HG02642 (cell line): ENCODE measurements around the gene PIK3C3.

Experiments used
- ATAC-seq: cut with Tn5 transposase; IDR thresholded peaks from one replicate; pipeline ENCODE4 v1.9.1; 2021; ENCODE audit warnings: mild to moderate bottlenecking; ENCODE audit not compliant: unreplicated experiment, poor library complexity

PIK3C3 gene

GRCh38 chr18:41959045-41959444, 4.0 kb downstream of the PIK3C3 start:
- ATAC-seq, result no peak

DNA sequence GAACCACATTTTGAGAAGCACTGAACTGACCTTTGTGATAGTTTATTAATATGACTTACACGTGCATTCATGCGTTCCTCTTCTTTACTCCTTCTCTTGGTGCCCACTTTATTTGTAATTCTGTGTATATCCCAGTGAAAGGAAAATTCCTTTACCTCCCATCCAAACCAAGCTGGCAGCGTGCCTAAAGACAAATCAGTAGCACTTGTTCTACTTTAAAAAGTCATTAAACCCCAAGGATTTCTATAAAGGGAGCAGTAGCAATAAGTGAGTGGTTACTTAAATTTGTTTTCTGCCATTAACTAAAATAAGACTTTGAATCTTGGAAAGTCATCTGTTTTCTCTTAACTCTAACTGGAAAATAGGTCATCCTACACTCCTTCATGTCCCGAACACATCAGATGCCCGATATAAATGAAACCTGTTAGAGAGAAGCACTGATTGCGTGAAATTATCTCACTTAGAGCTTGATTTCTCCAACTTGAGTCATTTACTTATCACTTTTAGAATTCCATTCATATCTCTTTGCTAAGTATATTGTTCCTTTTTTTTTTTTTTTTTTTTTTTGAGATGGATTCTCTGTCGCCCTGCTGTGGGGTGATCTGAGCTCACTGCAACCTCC, 10.7 kb downstream of the PIK3C3 start:
- no peak for ATAC-seq

GRCh38 chr18:41966943-41967342, 11.9 kb downstream of the PIK3C3 start:
- ATAC-seq, result no peak

- no peak for ATAC-seq
These were observed 12.6 kb downstream of the PIK3C3 start for GRCh38 chr18:41967680-41968079.

GRCh38 chr18:41969881-41970280, 14.8 kb downstream of the PIK3C3 start:
- ATAC-seq, result no peak

GRCh38 chr18:41972067-41972925, 17.3 kb downstream of the PIK3C3 start:
- peak; percentile 40 for ATAC-seq

- no peak for ATAC-seq
These were observed 18.9 kb downstream of the PIK3C3 start for GRCh38 chr18:41973983-41974382.

DNA sequence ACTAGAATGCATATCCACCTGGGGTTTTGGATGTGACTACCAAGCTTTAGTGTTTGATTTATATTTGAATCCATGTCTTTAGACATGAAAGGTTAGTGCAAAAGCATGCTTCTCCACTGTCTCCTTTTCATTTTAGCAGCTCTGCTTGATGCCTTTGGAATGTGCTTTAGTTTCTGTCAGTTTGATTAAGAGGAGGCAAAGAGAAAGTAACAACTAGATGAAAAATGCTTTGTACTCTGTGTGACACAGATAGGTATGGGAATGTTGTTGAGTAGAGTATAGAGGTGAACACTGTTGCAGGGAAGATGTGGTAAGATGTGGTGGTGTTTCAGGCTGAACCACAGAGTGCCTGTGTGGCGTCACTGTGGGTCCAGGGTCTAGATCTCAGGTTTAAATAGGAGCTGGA, 19.8 kb downstream of the PIK3C3 start:
- ATAC-seq, result peak; percentile 36

DNA sequence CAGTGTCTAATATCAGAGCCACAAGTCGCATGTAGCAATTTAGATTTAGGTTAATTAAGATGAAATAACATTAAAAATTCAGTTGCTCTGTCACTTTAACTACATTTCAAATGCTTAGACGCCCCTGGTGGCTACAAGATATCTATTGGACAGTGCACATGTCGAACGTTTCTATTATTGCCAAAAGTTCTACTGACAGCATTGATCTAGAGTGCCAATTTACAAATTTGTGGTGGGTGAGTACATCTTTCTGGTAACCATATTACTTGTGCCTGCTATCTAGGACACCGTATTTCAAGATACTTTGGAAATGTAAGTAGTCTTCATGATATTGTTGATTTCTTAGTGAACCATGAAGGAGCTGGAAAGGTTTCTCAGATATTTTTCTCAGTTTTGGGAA, 20.2 kb downstream of the PIK3C3 start:
- no peak for ATAC-seq

- no peak for ATAC-seq
These were observed 22.2 kb downstream of the PIK3C3 start for GRCh38 chr18:41977233-41977632.

DNA sequence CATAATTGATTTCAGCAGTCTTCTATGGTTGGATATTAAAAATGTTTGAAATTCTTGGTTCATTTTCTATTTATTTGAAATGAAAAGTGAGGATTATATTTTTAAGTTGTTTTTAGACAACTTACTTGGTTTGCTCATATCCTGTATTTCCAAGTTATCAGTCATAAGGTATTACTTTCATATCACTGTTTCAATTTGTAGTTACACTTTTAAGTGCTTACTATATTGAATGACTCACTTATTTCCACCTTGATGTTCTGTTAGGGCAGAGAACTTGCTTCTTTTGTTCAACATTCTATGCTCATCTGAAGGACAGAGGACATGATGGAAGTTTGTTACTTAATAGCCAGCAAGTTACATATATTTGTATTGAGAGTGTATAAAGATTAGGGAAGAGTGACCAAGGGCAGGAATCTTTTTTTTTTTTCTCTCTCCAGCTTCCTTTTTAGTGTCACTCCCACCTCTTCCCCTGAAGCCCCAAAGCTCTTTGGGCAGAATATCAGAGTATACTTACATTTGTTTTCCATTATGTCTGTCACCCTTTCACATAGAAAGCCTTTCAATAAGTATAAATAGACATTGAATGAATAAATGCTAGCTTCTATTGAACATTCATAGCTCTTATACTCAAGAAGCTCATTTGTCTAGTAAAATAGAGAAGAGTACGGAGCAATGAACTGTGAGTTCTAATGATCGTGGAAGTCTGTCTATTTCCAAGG, 28.1 kb downstream of the PIK3C3 start:
- ATAC-seq, result peak; percentile 90

- ATAC-seq, result no peak
These were observed 30.9 kb downstream of the PIK3C3 start for GRCh38 chr18:41985914-41986313.

GRCh38 chr18:41989508-41989907, 34.5 kb downstream of the PIK3C3 start:
- ATAC-seq, result no peak

DNA sequence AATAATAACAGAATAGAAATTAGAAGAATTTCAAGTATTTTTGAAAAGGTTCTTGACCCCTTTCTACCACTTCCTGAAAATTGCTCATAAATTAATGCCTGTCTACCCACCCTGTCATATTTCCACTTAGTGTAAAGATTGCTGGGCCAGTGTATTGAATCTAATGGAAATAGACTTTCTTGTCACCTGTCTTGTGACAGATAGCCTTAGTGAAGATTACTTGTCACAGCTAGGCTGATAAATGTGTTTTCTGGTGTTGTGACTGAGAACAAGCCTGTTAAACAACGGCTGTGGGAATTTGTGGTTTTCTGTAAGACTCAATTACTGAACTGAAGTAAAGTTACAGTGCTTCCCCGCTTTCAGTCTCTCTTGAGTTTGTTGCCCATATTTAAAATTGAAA, 37.0 kb downstream of the PIK3C3 start:
- ATAC-seq, result peak; percentile 61

- ATAC-seq, result no peak
These were observed 37.7 kb downstream of the PIK3C3 start for GRCh38 chr18:41992703-41993102.

DNA sequence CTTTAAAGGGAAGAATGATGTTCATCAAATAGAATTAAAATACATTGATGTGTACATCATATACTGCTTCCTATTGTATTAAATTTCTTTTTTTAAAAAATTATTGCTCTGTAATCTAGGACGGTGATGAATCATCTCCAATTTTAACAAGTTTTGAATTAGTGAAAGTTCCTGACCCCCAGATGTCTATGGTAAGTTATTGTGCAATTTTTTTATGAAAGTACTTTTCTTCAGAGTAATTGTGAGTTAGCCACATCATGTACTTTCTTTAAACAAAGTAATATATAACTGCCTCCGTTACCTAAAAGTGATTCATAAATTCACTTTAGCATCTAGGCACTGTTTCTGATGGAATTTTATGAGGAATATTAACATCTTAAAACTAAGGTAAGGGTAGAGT, 38.1 kb downstream of the PIK3C3 start:
- ATAC-seq, result no peak

DNA sequence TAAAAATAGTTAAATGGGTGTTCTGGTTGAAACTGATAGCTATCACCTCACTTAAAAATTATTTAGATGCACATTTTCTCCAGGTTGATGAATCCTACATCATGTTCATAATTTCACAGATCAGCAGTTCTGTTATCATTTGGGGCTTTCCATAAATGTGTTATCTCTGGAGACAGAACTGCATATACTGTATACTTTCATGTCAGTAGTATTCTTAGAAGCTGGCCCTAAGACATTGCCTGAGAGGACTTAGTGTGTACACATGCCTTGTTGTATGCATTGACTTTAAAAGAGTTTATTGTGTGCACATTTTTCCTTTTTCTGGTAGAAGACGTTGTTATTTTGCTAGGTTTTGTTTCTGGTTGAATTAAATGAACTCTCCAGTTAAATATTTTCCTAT, 41.0 kb downstream of the PIK3C3 start:
- ATAC-seq, result no peak

GRCh38 chr18:41999751-42000150, 44.7 kb downstream of the PIK3C3 start:
- no peak for ATAC-seq

DNA sequence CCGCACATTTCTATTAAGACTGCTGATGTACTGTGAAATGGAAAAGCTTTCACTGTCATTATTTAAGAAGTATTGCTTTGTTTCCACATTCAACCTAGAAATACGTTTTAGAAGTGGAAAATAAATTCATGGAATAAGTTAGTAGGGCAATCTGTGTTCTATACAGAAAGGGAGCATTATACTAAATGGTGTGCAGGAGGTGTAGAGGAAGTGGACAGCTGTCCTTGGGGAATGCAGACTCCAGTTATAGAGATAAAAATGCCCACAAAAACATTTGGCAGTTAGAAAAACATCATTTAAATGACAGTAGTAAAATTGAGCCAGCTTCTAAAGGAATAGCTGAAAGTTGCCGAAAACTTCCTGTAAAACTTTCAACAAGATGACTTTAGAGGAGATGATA, 46.8 kb downstream of the PIK3C3 start:
- ATAC-seq, result no peak

GRCh38 chr18:42004653-42005052, 49.6 kb downstream of the PIK3C3 start:
- ATAC-seq, result no peak

DNA sequence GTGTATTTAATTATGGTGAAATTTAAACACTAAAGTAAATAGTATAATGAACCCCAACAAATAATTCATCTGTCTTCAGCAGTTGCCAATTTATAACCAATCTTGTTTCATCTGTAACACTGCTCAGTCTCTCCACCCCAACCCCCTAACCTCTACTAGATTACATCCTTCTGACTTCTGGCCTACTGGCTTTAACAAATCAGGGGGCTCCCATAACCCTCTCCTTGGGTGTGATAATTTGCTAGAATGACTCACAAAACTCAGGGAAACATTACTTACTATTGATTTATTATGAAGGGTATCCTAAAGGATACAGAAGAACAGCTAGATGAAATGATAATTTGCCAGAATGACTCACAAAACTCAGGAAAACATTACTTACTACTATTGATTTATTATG, 50.7 kb downstream of the PIK3C3 start:
- no peak for ATAC-seq
